GM19351 (cell line): ENCODE results near the gene LOXL4.

Experiments used
- ATAC-seq: cut with Tn5 transposase; IDR thresholded peaks from one replicate; pipeline ENCODE4 v1.9.1; 2021; ENCODE audit warnings: mild to moderate bottlenecking, moderate library complexity; ENCODE audit not compliant: unreplicated experiment

The LOXL4 gene

GRCh38 chr10:98295907-98296306, 27.9 kb upstream of the LOXL4 start:
- no peak for ATAC-seq

GRCh38 chr10:98295401-98295811, 27.4 kb upstream of the LOXL4 start:
- no peak for ATAC-seq

GRCh38 chr10:98294270-98294627, 26.3 kb upstream of the LOXL4 start:
- no peak for ATAC-seq

- ATAC-seq: no peak
Measured at GRCh38 chr10:98293550-98294269, 25.7 kb upstream of the LOXL4 start.

GRCh38 chr10:98292971-98293370, 25.0 kb upstream of the LOXL4 start:
- no peak for ATAC-seq

- ATAC-seq: no peak
Measured at GRCh38 chr10:98289802-98290209, 21.8 kb upstream of the LOXL4 start.

GRCh38 chr10:98287321-98287720, 19.3 kb upstream of the LOXL4 start:
- ATAC-seq: no peak

GRCh38 chr10:98286419-98286818, 18.4 kb upstream of the LOXL4 start:
- ATAC-seq: no peak

GRCh38 chr10:98285416-98285815, 17.4 kb upstream of the LOXL4 start:
- no peak for ATAC-seq

GRCh38 chr10:98276311-98276710, 8.3 kb upstream of the LOXL4 start:
- ATAC-seq: no peak

- no peak for ATAC-seq
Measured at GRCh38 chr10:98274562-98274961, 6.6 kb upstream of the LOXL4 start.

- ATAC-seq: no peak
Measured at GRCh38 chr10:98273057-98273850, 5.3 kb upstream of the LOXL4 start.

GRCh38 chr10:98272656-98273055, 4.7 kb upstream of the LOXL4 start:
- ATAC-seq: no peak

GRCh38 chr10:98272245-98272644, 4.3 kb upstream of the LOXL4 start:
- ATAC-seq: no peak

- no peak for ATAC-seq
Measured at GRCh38 chr10:98270786-98271185, 2.8 kb upstream of the LOXL4 start.

- ATAC-seq: no peak
Measured at GRCh38 chr10:98270073-98270740, 2.2 kb upstream of the LOXL4 start.

- ATAC-seq: no peak
Measured at GRCh38 chr10:98269435-98269912, 1.5 kb upstream of the LOXL4 start.

GRCh38 chr10:98268694-98269431, 869 bp upstream of the LOXL4 start:
- ATAC-seq: no peak

GRCh38 chr10:98267069-98267893, 713 bp downstream of the LOXL4 start:
- no peak for ATAC-seq

- ATAC-seq: no peak
Measured at GRCh38 chr10:98266647-98267046, 1.3 kb downstream of the LOXL4 start.
